ENCODE results near the gene MRPS33. TPM values are rescaled to one million over a fixed set of nuclear protein-coding genes. Genes with fewer than 3 reads are reported as not detected.
"Not testable (repeated sequence)": the region's sequence is repeated elsewhere in the genome, so short reads cannot be mapped to it uniquely, and the experiment has no call there.

The MRPS33 gene
- total RNA-seq, 1 experiment from 2014 or later = 132 TPM

GRCh38 chr7:140956997-140957396 lies 57.8 kb downstream of the MRPS33 start:
- DNase-seq (ENCODE audit: extremely low read depth, low read depth) = not testable (repeated sequence)

Small RNA genes within 50 kb of the gene (small RNA-seq; reads per million reads assigned to genes)
- gene RNU4-74P = 0 reads per million in 2 experiments

Other genes starting within 250 kb of the MRPS33 start
- gene BRAF, start 90.0 kb downstream of the MRPS33 start, total RNA-seq (2014; rRNA removed; shearing (Covaris generic)) = 18.4 and 18.5 TPM in 2 replicates
- 9.6 and 10.9 TPM in 2 replicates for gene TMEM178B, start 59.1 kb upstream of the MRPS33 start, total RNA-seq (2014; rRNA removed; shearing (Covaris generic))

Measured in NCI-H460 (cell line).